Activated naive CD4-positive, alpha-beta T cell treated with anti-CD3 and anti-CD28 coated beads, Interleukin-2, amount 50 U/mL, for 72 hours (primary cell): ENCODE data around the gene SLX4. TPM values are rescaled to one million over a fixed set of nuclear protein-coding genes. Genes with fewer than 3 reads are reported as not detected.
A peak's percentile ranks its signal among the peaks of the same experiment; 100 is the strongest.

Source experiments
- ATAC-seq, 2 donors: fragments of 150-1000 bp; cut with Tn5 transposase; 2 replicates each; pipeline ENCODE4 v1.10.0; 2021; ENCODE audit warnings: mild to moderate bottlenecking in 2 of 2, moderate library complexity in 2 of 2
- DNase-seq, 2 donors: peaks; one replicate each; pipeline ENCODE4 v3.0.0; 2021 to 2022; ENCODE audit warnings: low spot score in 2 of 2
- H3K27ac Mint-ChIP-seq, 2 donors: one replicate each; pipeline ENCODE4 v1.8.0; 2022; ENCODE audit warnings: mild to moderate bottlenecking in 2 of 2, mixed read lengths in 2 of 2
- H3K36me3 Mint-ChIP-seq, 2 donors: one replicate each; pipeline ENCODE4 v1.8.0; 2022; ENCODE audit warnings: mixed read lengths in 2 of 2
- H3K9me3 Mint-ChIP-seq, 2 donors: one replicate each; pipeline ENCODE4 v1.8.0; 2022; ENCODE audit warnings: mixed read lengths in 2 of 2
- total RNA-seq, 2 donors: library from RNA; stranded (reverse); gene quantifications; one replicate each; pipeline ENCODE4 v1.2.3, GENCODE V29; 2022

Gene SLX4
- total RNA-seq, 2 donors from 2014 or later: 12.7 to 19.7 TPM

DNA sequence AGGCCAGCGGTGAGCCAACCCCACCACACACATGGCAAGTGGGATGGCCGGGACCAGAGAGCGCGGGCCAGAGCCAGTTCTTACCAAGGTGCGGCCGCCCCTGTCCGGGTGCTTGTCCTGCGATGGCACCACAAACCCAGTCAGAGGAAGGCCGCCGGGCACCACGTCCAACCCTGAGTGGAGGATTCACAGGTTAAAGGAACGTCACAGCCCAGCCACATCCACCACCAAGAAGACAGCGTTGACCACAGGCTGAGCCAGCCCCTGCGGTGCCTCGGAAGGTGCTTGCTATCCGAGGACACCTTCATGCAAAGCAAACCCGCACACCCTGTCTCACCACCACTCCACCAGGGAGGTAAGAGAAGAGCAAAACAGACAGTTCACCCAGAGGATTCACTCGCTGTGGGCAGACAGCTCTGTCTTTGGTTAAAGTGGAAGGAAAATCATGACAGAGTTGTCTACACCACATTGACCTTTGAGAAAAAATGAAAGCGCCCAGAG, 15.8 kb downstream of the SLX4 start:
- Mint-ChIP-seq H3K9me3 (no peaks in the 10 kb centered on the region), H3K36me3 (peaks cover 8 to 25% of the 10 kb centered on the region in 2 donors), H3K27ac (peak overlapping the region in 1 of 2 donors; percentile 13)
- ATAC-seq: peak in 1 of 2 donors; percentile 11
- DNase-seq: no peak

DNA sequence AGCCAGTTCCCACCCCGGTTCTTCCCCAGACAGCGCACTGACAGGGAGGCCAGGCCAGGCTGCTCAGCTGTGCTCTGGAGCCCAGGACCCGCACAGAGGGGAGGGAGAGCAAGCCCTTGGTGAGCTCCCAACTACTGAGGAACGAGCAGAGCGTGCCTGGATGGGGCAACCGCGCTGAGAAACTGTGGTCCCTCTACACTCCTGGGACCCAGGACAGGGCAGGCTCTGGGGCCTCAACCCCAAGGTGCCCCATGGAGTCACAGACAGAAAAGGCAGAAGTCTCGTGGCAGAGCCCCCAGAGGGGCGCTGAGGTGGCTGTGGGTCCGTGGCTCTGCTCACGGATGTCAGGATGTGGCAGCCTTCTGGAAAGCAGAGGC, 16.3 kb downstream of the SLX4 start:
- no peaks in the 10 kb centered on the region for H3K9me3 Mint-ChIP-seq
- ATAC-seq (no peak), DNase-seq (no peak)
- peaks cover 6 to 23% of the 10 kb centered on the region in 2 donors for H3K36me3 Mint-ChIP-seq
- H3K27ac Mint-ChIP-seq: peak overlapping the region in 1 of 2 donors; percentile 13

DNA sequence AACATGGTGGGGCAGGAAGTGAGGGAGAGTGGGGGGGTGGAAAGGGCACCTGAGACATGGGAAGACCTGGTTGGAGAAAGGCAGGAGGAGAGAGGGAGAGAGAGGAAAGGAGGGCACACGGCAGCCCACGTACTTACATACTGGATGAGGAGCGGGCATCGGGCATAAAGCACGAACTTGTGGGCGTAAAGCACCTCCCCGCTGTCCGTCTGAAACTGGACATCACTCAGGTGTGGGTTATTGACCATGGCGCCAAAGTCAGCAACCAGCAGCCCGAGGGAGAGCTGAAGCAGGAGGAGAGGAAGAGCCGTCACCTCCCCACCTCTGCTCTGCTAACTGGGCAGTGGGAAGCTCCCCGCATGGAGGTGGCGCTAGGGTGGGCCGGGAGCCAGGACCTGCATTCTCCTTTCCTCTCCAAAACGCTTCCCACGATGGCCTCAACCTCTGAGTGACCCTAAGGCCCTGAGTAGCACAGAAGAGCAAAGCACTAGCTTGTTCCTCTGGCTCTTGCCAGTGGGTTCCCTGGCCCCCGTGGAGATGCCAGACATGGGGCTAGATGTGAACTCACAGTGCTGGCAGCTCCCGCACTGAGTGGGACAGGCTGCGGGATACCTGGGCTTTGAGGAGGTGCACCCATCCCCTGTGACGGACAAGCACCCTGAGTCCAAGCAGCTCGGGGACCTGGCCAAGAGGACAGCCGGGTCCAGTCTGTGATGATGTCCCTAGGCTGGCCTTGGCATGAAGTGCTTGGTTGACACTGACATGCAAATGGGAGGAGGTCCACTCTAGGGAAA, 16.9 kb downstream of the SLX4 start:
- no peak overlapping the region for H3K27ac Mint-ChIP-seq
- ATAC-seq: no peak
- peaks cover under 1 to 19% of the 10 kb centered on the region in 2 donors for H3K36me3 Mint-ChIP-seq

DNA sequence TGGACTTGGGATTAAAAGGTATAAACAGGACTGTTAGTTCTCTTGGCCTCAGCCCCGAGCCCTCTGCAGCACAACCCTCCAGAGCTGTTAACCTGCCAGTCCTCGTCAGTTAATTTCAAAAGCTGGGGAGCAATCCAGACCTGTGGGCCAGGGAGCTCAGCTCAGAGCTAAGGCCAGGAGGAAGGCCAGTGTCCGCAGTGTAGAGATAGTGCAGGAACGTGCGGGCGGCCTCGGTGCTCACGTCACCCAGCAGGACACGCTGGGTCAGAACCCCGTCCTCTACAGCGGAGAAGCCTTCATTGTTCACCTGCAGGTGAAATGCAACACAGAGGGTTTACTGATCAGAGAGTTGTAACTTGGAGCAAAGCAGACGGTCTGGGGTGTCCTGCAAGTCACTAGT, 18.8 kb downstream of the SLX4 start:
- Mint-ChIP-seq H3K27ac (no peak overlapping the region), H3K9me3 (no peaks in the 10 kb centered on the region), H3K36me3 (peaks cover 0 to 13% of the 10 kb centered on the region in 2 donors)
- no peak for DNase-seq
- no peak for ATAC-seq

More for the DNA sequence above, 16.9 kb downstream of the SLX4 start:
- H3K9me3 Mint-ChIP-seq: no peaks in the 10 kb centered on the region
- no peak for DNase-seq

DNA sequence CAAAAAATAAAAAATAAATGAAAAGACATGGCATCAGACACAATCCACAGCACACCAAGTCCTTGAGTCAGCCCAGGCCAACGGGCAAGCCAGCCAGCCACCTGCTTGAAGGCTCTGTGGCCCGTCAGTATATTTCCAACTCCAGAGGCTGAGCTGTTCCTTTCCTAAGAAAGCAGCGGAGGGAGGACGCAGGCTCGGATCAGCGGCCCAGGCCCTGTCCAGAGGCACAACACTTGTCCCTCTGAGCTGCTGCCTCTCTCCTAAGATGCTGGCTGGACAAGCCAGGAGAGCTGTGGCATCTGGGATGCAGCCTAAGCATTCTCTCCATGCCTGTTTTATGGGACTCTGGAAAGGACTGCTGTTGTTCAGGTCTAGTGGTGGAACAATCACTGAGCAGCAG, 19.4 kb downstream of the SLX4 start:
- Mint-ChIP-seq H3K36me3 (peaks cover 0 to 13% of the 10 kb centered on the region in 2 donors), H3K9me3 (no peaks in the 10 kb centered on the region), H3K27ac (no peak overlapping the region)
- no peak for DNase-seq
- no peak for ATAC-seq

DNA sequence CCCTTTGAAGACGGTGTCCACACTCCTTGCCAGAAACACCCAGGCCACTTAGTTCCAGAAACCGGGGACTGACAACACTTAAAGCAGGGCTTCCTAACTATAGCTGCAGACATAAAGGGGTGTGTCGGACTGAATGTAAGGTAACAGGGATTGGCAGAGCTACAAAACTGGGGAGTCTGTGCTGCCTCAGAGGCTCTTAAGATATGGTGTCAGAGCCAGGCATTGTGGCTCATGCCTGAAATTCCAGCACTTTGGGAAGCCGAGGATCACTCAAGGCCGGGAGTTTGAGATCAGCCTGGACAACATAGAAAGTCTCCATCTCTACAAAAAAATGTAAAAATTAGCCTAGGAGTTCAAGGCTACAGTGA, 20.0 kb downstream of the SLX4 start:
- Mint-ChIP-seq H3K36me3 (peaks cover 0 to 13% of the 10 kb centered on the region in 2 donors), H3K27ac (peak overlapping the region in 1 of 2 donors; percentile 88), H3K9me3 (no peaks in the 10 kb centered on the region)
- DNase-seq: no peak
- ATAC-seq: no peak

DNA sequence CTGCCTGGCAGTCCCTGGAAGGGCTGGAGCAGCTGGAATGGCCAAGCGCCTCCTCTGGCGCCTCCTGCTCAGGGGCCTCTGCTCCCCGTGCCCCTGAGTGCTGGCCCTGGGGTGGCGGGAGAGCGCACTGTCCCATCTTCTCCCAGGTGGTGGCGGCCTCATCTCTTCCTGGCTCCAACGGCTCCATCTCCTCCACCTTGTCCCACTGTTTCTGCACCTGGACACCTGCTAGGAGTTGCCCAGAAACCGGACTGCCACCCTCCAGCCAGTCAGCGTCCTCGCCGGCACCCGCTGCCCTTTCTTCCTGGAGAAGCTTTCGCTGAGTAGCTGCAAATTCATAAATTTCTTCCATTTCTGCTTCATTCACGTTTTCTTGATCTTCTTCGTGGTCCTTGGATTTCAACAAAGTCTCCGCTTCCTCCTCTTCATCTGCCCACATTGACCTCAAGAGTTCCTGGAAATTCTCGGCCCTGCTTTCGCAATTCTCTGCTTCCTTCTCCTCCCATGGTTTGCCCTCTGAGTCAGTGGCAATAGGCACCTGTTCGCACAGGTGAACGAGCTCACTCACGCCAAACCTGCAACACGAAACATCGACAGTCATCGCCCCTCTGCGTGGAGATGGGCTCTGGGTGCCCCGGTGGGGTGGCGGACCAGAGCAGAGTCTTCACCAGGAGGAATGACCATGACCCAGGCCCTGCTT, 20.5 kb downstream of the SLX4 start:
- no peak for DNase-seq
- H3K27ac Mint-ChIP-seq: peak overlapping the region in 1 of 2 donors; percentile 88
- ATAC-seq: no peak

DNA sequence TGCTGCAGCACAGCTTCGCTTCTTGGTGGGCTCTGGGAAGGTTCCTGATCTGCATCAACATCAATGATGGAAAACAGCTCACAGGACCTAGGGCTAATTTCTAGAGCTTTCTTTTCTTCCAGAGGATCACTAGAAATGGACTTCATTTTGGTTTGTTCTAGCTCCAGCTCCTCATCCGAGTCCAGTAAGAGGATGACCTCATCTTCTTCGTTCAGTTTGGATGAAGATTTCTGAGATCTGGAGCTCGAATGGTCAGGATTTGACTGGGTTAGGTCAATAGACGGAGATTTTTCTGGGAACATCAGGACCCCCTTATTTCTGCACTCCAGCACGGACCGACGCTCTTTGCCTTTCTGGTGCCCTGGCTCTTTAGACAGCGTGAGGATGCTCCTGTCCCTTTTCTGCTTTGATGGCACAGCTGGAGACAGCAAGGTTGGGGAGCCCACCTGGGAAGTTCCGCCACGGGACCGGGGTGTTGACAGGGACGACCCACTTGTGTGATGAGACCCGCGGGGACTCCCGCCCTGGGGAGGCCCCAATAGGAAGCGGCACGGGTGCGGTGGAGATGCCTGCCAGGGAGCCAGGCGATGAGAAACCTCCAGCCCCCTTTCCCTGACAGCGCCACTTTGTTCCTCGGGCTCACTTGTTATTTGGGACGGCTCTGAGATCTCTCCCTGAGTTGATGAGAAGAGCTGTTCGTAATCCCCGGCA, 21.3 kb downstream of the SLX4 start:
- peak overlapping the region in 1 of 2 donors; percentile 36 for H3K27ac Mint-ChIP-seq
- ATAC-seq (no peak), DNase-seq (no peak)
- peaks cover 0 to 8% of the 10 kb centered on the region in 2 donors for H3K36me3 Mint-ChIP-seq
- H3K9me3 Mint-ChIP-seq: no peaks in the 10 kb centered on the region

More for the DNA sequence above, 20.5 kb downstream of the SLX4 start:
- H3K36me3 Mint-ChIP-seq: peaks cover 0 to 13% of the 10 kb centered on the region in 2 donors
- no peaks in the 10 kb centered on the region for H3K9me3 Mint-ChIP-seq

DNA sequence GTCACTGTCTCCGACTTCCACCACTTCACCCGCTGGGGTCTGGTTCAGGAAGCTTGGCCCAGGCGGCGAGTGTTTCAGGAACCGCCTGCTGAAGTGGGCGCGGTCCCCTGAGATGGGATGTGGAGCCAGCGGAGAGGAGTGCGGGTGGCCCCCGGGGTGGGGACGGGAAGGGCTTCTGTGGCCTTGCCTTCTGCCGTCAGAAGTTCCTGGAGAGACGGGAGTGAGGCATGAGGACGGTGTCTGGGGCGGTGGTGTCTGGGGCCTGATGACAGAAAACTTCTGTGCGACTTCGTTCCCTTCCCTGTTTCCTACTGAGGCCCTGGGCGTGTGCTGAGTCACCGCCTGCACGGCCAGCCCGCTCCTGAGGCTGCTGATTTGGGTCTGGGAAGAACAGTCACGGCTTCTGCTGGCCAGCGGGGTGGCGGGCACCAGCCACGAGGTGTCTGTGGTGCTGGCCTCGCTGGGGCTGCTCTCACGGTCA, 21.9 kb downstream of the SLX4 start:
- ATAC-seq (no peak), DNase-seq (no peak)
- Mint-ChIP-seq H3K36me3 (peaks cover 0 to 5% of the 10 kb centered on the region in 2 donors), H3K9me3 (no peaks in the 10 kb centered on the region), H3K27ac (no peak overlapping the region)

DNA sequence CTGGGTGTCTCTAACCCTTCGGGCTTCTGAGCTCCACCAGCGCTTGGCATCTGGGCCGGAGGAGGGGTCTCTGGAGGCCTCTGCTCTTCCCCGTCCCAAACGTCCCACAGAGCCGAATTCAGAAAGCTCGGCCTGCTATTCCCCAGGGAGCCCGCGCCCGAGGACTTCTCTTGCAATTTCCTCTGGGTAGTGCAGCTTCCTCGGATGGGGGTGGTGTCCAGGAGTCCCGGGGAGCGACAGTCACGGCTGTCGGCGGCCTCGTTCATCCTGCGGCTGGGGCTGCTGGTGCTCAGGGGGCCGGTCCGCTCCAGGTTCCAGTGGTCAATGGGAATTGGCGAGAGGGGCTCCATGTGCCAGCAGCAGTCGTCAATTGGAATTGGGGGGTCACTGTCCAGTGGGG, 22.4 kb downstream of the SLX4 start:
- no peak overlapping the region for H3K27ac Mint-ChIP-seq
- ATAC-seq (no peak), DNase-seq (no peak)
- peaks cover 0 to 5% of the 10 kb centered on the region in 2 donors for H3K36me3 Mint-ChIP-seq
- no peaks in the 10 kb centered on the region for H3K9me3 Mint-ChIP-seq

DNA sequence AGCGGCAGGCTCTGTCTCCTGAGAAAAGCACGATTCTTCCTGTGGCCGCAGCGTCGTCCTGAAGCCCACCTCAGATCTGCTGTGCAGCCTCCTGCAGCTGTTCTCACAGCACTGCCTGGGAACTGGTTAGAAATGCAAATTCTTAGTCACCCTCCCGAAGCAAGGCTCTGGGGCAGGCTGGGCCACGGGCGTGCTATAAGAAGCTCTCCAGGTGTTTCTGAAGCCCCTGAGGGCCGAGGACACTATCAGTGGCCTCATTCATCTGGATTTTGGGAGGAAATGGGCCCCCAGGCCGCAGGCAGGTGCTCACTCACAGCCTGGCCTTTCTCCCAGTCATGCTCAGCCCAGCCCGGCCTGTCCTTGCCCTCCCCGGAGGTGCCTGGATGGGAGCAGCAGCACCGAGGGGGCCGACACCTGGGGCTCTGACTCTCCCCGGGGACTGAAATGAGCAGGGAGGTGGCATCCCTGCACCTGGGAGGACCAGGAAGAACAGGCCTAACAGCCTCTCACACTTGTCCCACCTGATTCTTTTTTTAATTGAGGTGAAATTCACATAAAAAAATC, 23.8 kb downstream of the SLX4 start:
- DNase-seq (no peak), ATAC-seq (no peak)
- Mint-ChIP-seq H3K36me3 (peaks cover 0 to 5% of the 10 kb centered on the region in 2 donors), H3K27ac (no peak overlapping the region), H3K9me3 (no peaks in the 10 kb centered on the region)

DNA sequence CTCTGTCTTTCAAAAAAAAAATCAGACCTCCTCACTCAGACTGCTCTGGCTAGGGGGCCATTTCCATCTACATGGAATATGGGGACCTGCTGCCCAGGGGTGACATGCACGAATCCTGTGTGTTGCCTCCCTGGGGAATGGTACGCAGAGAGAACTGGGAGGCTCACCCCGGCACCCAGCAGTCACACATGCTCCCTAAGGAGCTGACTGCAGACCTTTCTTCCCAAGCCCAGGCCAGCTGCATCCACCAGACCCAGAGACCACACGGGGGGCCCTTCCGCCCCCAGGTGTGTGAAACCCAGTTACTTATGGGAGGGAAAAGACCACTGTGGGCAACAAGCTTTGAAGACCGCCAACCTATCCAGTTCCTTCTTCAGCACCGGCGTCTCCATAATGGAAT, 27.0 kb downstream of the SLX4 start:
- H3K36me3 Mint-ChIP-seq: no peaks in the 10 kb centered on the region
- ATAC-seq (no peak), DNase-seq (no peak)

DNA sequence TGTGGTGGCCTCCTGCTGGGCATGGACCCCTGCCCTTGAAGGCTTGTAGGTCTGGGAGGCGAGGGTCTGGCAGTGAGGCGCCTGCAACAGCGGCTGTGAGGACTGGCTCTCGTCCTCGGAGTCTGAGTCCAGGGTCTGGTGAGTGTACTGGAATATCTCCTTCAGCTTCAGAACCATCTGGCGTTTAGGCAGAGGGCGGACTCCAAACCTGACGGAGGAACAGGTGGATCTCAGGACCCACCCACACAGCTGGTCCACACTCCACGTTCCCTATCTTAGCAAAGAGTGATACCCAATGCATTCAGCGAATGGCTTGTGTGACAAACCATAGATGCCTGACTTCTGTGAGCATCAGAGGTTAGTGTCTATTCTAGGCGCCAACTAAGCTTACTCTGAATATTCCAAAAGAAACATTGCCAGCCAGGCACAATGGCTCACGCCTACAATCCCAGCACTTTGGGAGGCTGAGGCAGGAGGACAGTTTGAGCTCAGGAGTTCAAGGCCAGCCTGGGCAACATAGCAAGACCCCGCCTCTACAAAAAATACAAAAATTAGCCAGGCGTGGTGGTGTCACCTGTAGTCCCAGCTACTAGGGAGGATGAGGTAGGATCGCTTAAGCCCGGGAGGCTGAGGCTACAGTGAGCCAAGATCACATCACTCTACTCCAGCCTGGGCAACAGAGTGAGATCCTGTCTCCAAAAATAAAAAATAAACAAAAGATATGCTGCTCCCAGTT, 27.9 kb downstream of the SLX4 start:
- ATAC-seq (no peak), DNase-seq (no peak)
- Mint-ChIP-seq H3K27ac (peak overlapping the region in 1 of 2 donors; percentile 49), H3K9me3 (no peaks in the 10 kb centered on the region), H3K36me3 (no peaks in the 10 kb centered on the region)

More for the DNA sequence above, 27.0 kb downstream of the SLX4 start:
- Mint-ChIP-seq H3K9me3 (no peaks in the 10 kb centered on the region), H3K27ac (no peak overlapping the region)

DNA sequence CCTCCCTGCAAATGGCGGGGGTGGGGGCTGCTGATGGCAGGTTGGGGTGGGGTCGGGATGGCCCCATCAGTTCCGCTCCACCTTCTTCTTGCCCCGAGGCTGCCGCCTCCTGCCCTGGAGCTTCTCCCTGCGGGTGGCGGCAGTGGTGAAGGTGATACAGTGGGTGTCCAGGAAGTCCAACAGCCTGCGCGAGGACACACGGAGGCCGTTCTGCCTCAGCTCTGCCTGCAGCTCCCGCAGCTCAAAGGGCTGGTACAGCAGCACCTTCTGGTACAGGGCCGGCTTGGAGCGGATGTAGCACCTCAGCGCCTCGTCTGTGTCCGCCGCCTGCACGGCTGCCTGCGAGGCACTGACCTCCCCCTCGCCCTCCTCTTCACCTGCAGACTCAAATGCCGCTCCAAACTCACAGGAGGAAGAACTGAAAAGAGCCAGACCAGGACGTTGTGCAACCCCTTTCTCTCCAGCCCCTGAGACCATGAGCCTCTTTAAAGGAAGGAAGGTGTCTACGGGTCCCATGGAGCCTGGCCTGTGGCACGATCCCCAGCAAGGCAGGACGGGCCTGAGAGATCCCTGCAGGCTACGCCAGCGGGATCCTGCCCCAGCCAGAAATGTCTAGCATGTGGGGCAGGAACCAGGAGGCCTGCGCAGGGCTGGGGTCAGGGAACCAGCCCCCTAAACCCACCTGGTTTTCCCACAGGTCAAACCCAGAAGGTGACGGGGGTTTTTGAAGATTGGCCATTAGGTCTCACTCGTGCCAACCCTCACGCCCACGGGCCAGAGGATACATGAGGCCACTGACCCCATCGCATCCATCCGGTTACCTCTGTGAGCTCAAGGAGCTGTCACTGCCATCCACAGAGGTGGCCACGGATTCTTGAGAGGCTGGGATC, 28.9 kb downstream of the SLX4 start:
- Mint-ChIP-seq H3K9me3 (no peaks in the 10 kb centered on the region), H3K27ac (no peak overlapping the region), H3K36me3 (no peaks in the 10 kb centered on the region)
- no peak for ATAC-seq
- no peak for DNase-seq

DNA sequence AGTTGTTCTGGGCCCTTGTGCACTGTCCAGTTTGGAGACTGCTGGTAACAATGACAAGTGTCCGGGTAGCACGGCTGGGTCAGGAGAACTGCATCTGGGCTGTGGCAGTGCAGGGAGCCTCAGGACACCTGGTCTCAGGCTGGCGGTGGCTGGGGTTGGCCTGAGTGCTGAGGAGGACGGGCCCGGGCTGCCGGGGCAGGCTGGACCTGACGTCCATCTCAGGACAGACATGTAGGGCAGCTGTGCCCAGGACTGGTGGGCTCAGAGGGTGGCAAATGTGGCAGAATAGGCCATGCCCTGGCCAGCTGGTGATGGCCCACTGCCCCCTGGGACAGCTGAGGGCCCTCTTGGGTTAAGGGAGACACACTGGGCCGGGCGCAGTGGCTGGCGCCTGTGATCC, 30.0 kb downstream of the SLX4 start:
- DNase-seq (no peak), ATAC-seq (no peak)
- peaks cover 10 to 11% of the 10 kb centered on the region in 2 donors for H3K36me3 Mint-ChIP-seq
- no peaks in the 10 kb centered on the region for H3K9me3 Mint-ChIP-seq
- no peak overlapping the region for H3K27ac Mint-ChIP-seq
